ENCODE results near the gene PLA2G15. TPM values are rescaled to one million over a fixed set of nuclear protein-coding genes. Genes with fewer than 3 reads are reported as not detected.

PLA2G15 gene
- total and polyA plus RNA-seq, 2 donors (not counting 1 experiment from before 2014, with no cell fraction given), result 22.2 to 28.7 TPM

DNA sequence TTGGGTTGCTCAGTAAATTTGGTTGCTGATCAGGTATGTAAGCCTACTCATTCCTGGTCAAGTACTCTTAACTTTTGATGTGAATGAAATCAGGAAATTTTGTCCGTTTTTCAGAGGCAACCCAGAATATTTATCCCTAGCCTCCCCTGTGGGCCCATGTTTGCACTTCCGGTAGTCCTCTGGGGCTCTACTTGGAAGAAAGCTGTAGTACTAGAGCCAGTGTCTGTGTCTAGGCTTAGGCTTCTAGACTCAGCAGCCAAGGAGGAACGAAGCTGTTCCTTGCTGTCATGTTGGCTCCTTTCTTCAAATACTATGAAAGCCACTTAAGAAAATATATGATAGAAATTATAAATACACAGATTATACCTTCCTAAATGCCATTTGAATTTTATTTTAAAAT lies 30.4 kb upstream of the PLA2G15 start:
- TF ChIP-seq, protein P1, sequence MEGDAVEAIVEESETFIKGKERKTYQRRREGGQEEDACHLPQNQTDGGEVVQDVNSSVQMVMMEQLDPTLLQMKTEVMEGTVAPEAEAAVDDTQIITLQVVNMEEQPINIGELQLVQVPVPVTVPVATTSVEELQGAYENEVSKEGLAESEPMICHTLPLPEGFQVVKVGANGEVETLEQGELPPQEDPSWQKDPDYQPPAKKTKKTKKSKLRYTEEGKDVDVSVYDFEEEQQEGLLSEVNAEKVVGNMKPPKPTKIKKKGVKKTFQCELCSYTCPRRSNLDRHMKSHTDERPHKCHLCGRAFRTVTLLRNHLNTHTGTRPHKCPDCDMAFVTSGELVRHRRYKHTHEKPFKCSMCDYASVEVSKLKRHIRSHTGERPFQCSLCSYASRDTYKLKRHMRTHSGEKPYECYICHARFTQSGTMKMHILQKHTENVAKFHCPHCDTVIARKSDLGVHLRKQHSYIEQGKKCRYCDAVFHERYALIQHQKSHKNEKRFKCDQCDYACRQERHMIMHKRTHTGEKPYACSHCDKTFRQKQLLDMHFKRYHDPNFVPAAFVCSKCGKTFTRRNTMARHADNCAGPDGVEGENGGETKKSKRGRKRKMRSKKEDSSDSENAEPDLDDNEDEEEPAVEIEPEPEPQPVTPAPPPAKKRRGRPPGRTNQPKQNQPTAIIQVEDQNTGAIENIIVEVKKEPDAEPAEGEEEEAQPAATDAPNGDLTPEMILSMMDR (conservative IDR thresholded peaks at IDR 0.05 in 1 of 2, IDR thresholded peaks at IDR 0.05 in 1 of 2; ENCODE audit: low read depth in 1 of 2, low read length in 2 of 2), result no peak
- no peak for TF ChIP-seq EZH2 (IDR thresholded peaks at IDR 0.05; ENCODE audit: low read length, missing control alignments)
- Histone ChIP-seq H3K79me2 (ENCODE audit: control insufficient read depth, insufficient read depth, low read length) (no peaks in the 10 kb centered on the region), H3K9me3 (ENCODE audit: control insufficient read depth, insufficient read depth, low read depth, low read length) (no peaks in the 10 kb centered on the region), H3K4me2 (ENCODE audit: extremely low read depth, insufficient read depth, low read length) (no peak overlapping the region), H3K9ac (ENCODE audit: insufficient read depth, low read length) (no peak overlapping the region), H3K4me1 (ENCODE audit: control insufficient read depth, extremely low read depth, insufficient read depth, low read length) (no peaks in the 10 kb centered on the region), H3K36me3 (ENCODE audit: control insufficient read depth, insufficient read depth, low read length) (no peaks in the 10 kb centered on the region), H2AFZ (ENCODE audit: low read length) (no peak overlapping the region), H3K4me3 (replicated peaks in 1 of 4; ENCODE audit: control extremely low read depth in 1 of 4, insufficient read depth in 1 of 4, low read depth in 3 of 4, low read length in 4 of 4) (no peak overlapping the region), H3K27me3 (ENCODE audit: control insufficient read depth, insufficient read depth, low read length) (no peaks in the 10 kb centered on the region), H3K27ac (ENCODE audit: insufficient read depth, low read length) (no peak overlapping the region), H4K20me1 (ENCODE audit: control insufficient read depth, extremely low read depth, insufficient read depth, low read length) (no peaks in the 10 kb centered on the region)
- DNase-seq (ENCODE audit: low read depth in 2 of 2), result no peak

DNA sequence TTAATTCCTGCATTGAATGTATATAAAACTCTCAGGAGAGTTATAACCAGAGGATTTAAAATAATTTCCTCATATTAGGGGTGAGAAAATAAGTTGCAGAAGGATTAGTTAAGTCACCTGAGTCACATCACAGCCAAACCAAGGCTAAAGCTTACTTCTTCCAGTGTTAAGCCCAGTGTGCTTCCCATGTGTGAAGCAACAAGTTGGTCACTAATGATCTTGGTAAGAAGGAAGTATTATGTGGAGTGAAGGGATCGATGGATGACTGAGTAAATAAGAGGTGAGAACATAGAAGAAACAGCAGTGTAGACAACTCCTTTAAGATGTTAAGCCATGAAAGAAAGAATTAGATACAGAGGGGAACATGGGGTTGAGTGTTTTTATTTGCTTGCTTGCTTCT lies 29.9 kb upstream of the PLA2G15 start:
- DNase-seq (ENCODE audit: low read depth in 2 of 2), result no peak
- no peak overlapping the region for H3K27ac ChIP-seq (ENCODE audit: insufficient read depth, low read length)
- TF ChIP-seq EZH2 (IDR thresholded peaks at IDR 0.05; ENCODE audit: low read length, missing control alignments), result no peak
- TF ChIP-seq, protein P1 (conservative IDR thresholded peaks at IDR 0.05 in 1 of 2, IDR thresholded peaks at IDR 0.05 in 1 of 2; ENCODE audit: low read depth in 1 of 2, low read length in 2 of 2), result no peak
- no peak overlapping the region for H3K9ac ChIP-seq (ENCODE audit: insufficient read depth, low read length)
- no peaks in the 10 kb centered on the region for H3K4me1 ChIP-seq (ENCODE audit: control insufficient read depth, extremely low read depth, insufficient read depth, low read length)
- H3K27me3 ChIP-seq (ENCODE audit: control insufficient read depth, insufficient read depth, low read length), result no peaks in the 10 kb centered on the region
- no peaks in the 10 kb centered on the region for H3K79me2 ChIP-seq (ENCODE audit: control insufficient read depth, insufficient read depth, low read length)
- no peaks in the 10 kb centered on the region for H4K20me1 ChIP-seq (ENCODE audit: control insufficient read depth, extremely low read depth, insufficient read depth, low read length)
- H2AFZ ChIP-seq (ENCODE audit: low read length), result no peak overlapping the region
- H3K4me2 ChIP-seq (ENCODE audit: extremely low read depth, insufficient read depth, low read length), result no peak overlapping the region
- no peak overlapping the region for H3K4me3 ChIP-seq (replicated peaks in 1 of 4; ENCODE audit: control extremely low read depth in 1 of 4, insufficient read depth in 1 of 4, low read depth in 3 of 4, low read length in 4 of 4)
- H3K36me3 ChIP-seq (ENCODE audit: control insufficient read depth, insufficient read depth, low read length), result no peaks in the 10 kb centered on the region
- H3K9me3 ChIP-seq (ENCODE audit: control insufficient read depth, insufficient read depth, low read depth, low read length), result no peaks in the 10 kb centered on the region

DNA sequence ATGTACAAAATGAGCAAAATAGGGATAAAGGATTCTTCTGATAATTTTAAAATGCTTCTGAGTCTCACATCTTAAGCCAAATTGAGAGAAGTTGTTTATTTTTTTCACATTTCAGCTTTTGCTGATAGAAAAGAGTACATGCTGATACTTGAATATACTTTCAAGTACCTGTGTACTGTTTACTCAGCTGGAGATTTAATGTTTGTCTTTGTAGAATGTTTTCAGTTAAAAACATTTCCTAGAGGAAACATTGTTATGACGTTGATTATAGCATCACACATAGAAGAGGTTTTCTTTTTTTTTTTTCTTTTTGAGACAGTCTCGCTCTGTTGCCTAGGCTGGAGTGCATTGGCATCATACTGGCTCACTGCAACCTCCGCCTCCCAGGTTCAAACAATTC lies 28.9 kb upstream of the PLA2G15 start:
- no peak overlapping the region for H2AFZ ChIP-seq (ENCODE audit: low read length)
- H3K36me3 ChIP-seq (ENCODE audit: control insufficient read depth, insufficient read depth, low read length), result no peaks in the 10 kb centered on the region
- H3K79me2 ChIP-seq (ENCODE audit: control insufficient read depth, insufficient read depth, low read length), result no peaks in the 10 kb centered on the region
- H3K4me1 ChIP-seq (ENCODE audit: control insufficient read depth, extremely low read depth, insufficient read depth, low read length), result no peaks in the 10 kb centered on the region
- no peak overlapping the region for H3K4me2 ChIP-seq (ENCODE audit: extremely low read depth, insufficient read depth, low read length)
- H3K27me3 ChIP-seq (ENCODE audit: control insufficient read depth, insufficient read depth, low read length), result no peaks in the 10 kb centered on the region
- no peaks in the 10 kb centered on the region for H4K20me1 ChIP-seq (ENCODE audit: control insufficient read depth, extremely low read depth, insufficient read depth, low read length)
- no peak for DNase-seq (ENCODE audit: low read depth in 2 of 2)
- no peak for TF ChIP-seq EZH2 (IDR thresholded peaks at IDR 0.05; ENCODE audit: low read length, missing control alignments)
- TF ChIP-seq, protein P1 (conservative IDR thresholded peaks at IDR 0.05 in 1 of 2, IDR thresholded peaks at IDR 0.05 in 1 of 2; ENCODE audit: low read depth in 1 of 2, low read length in 2 of 2), result no peak
- no peaks in the 10 kb centered on the region for H3K9me3 ChIP-seq (ENCODE audit: control insufficient read depth, insufficient read depth, low read depth, low read length)
- no peak overlapping the region for H3K4me3 ChIP-seq (replicated peaks in 1 of 4; ENCODE audit: control extremely low read depth in 1 of 4, insufficient read depth in 1 of 4, low read depth in 3 of 4, low read length in 4 of 4)
- H3K27ac ChIP-seq (ENCODE audit: insufficient read depth, low read length), result no peak overlapping the region
- H3K9ac ChIP-seq (ENCODE audit: insufficient read depth, low read length), result no peak overlapping the region

Measured in fibroblast of lung (primary cell).